Skeletal muscle tissue (tissue), 4 donors: ENCODE results near the gene DDX41. TPM values are rescaled to one million over a fixed set of nuclear protein-coding genes. Genes with fewer than 3 reads are reported as not detected.

Experiments
- H3K27ac ChIP-seq: one replicate; pipeline ENCODE4 v1.7.0; 2013; ENCODE audit warnings: mild to moderate bottlenecking, low read depth, low read length, inconsistent platforms
- H3K27me3 ChIP-seq, 3 donors: one replicate each; pipeline ENCODE4 v1.7.0; 2013; ENCODE audit warnings: low read length in 3 of 3; ENCODE audit not compliant: control insufficient read depth in 3 of 3, insufficient read depth in 3 of 3
- H3K36me3 ChIP-seq, 3 donors: one replicate each; pipeline ENCODE4 v1.7.0; 2013; ENCODE audit warnings: low read length in 3 of 3; ENCODE audit not compliant: control insufficient read depth in 3 of 3, insufficient read depth in 3 of 3
- H3K4me1 ChIP-seq, 3 donors: one replicate each; pipeline ENCODE4 v1.7.0; 2013; ENCODE audit warnings: low read length in 3 of 3, mild to moderate bottlenecking in 3 of 3; ENCODE audit not compliant: control insufficient read depth in 3 of 3, insufficient read depth in 3 of 3
- H3K4me3 ChIP-seq, 3 donors: one replicate each; pipeline ENCODE4 v1.7.0; 2013; ENCODE audit warnings: low read length in 3 of 3
- H3K9ac ChIP-seq, 3 donors: one replicate each; pipeline ENCODE4 v1.7.0; 2013; ENCODE audit warnings: low read length in 3 of 3, mild to moderate bottlenecking in 3 of 3, moderate library complexity in 2 of 3, low read depth in 1 of 3
- H3K9me3 ChIP-seq, 3 donors: one replicate each; pipeline ENCODE4 v1.7.0; 2013; ENCODE audit warnings: low read length in 3 of 3; ENCODE audit not compliant: control insufficient read depth in 3 of 3
- total RNA-seq: library from RNA; depleted of rRNA; stranded (reverse); fragments of >200 nt; gene quantifications from one replicate; pipeline ENCODE4 v1.2.3, GENCODE V29; 2014
- donor health status: Osteomylitis.

Gene DDX41
- total RNA-seq, 1 donor from 2014 or later, result 33.9 TPM

- H3K36me3 ChIP-seq, result peaks cover 75 to 82% (median 76%) of the 10 kb centered on the region in 3 donors
Observed at GRCh38 chr5:177527595-177527994, 10.8 kb upstream of the DDX41 start.

GRCh38 chr5:177526791-177527190 is 10.0 kb upstream of the DDX41 start:
- no peaks in the 10 kb centered on the region for H3K9me3 ChIP-seq
- peaks cover 68 to 79% (median 73%) of the 10 kb centered on the region in 3 donors for H3K36me3 ChIP-seq
- peaks cover 22 to 60% (median 54%) of the 10 kb centered on the region in 3 donors for H3K4me1 ChIP-seq
- H3K9ac ChIP-seq, result no peak overlapping the region
- peak overlapping the region; percentile 68 for H3K27ac ChIP-seq
- no peaks in the 10 kb centered on the region for H3K27me3 ChIP-seq
- no peak overlapping the region for H3K4me3 ChIP-seq

More at GRCh38 chr5:177527595-177527994, 10.8 kb upstream of the DDX41 start:
- H3K4me1 ChIP-seq, result peaks cover 22 to 62% (median 54%) of the 10 kb centered on the region in 3 donors
- no peaks in the 10 kb centered on the region for H3K27me3 ChIP-seq
- no peaks in the 10 kb centered on the region for H3K9me3 ChIP-seq
- no peak overlapping the region for H3K4me3 ChIP-seq
- no peak overlapping the region for H3K9ac ChIP-seq
- no peak overlapping the region for H3K27ac ChIP-seq

GRCh38 chr5:177526191-177526590 is 9.4 kb upstream of the DDX41 start:
- H3K36me3 ChIP-seq, result peaks cover 73 to 81% (median 74%) of the 10 kb centered on the region in 3 donors
- no peak overlapping the region for H3K4me3 ChIP-seq
- peaks cover 22 to 65% (median 54%) of the 10 kb centered on the region in 3 donors for H3K4me1 ChIP-seq
- H3K9me3 ChIP-seq, result no peaks in the 10 kb centered on the region
- peak overlapping the region in 2 of 3 donors; percentile 16 to 64 for H3K9ac ChIP-seq
- H3K27ac ChIP-seq, result peak overlapping the region; percentile 68
- H3K27me3 ChIP-seq, result no peaks in the 10 kb centered on the region

- Histone ChIP-seq H3K4me1 (peaks cover 22 to 60% (median 47%) of the 10 kb centered on the region in 3 donors), H3K9ac (peak overlapping the region; percentile 4 to 64 (median 59)), H3K36me3 (peaks cover 72 to 81% (median 74%) of the 10 kb centered on the region in 3 donors), H3K27ac (peak overlapping the region; percentile 68), H3K27me3 (no peaks in the 10 kb centered on the region), H3K4me3 (no peak overlapping the region), H3K9me3 (no peaks in the 10 kb centered on the region)
Observed at GRCh38 chr5:177524941-177525655, 8.3 kb upstream of the DDX41 start.

GRCh38 chr5:177524539-177524900 is 7.8 kb upstream of the DDX41 start:
- Histone ChIP-seq H3K4me1 (peaks cover 22 to 63% (median 42%) of the 10 kb centered on the region in 3 donors), H3K36me3 (peaks cover 72 to 80% (median 74%) of the 10 kb centered on the region in 3 donors), H3K27me3 (no peaks in the 10 kb centered on the region), H3K9me3 (no peaks in the 10 kb centered on the region), H3K4me3 (no peak overlapping the region), H3K9ac (peak overlapping the region; percentile 4 to 64 (median 59)), H3K27ac (peak overlapping the region; percentile 68)

DNA sequence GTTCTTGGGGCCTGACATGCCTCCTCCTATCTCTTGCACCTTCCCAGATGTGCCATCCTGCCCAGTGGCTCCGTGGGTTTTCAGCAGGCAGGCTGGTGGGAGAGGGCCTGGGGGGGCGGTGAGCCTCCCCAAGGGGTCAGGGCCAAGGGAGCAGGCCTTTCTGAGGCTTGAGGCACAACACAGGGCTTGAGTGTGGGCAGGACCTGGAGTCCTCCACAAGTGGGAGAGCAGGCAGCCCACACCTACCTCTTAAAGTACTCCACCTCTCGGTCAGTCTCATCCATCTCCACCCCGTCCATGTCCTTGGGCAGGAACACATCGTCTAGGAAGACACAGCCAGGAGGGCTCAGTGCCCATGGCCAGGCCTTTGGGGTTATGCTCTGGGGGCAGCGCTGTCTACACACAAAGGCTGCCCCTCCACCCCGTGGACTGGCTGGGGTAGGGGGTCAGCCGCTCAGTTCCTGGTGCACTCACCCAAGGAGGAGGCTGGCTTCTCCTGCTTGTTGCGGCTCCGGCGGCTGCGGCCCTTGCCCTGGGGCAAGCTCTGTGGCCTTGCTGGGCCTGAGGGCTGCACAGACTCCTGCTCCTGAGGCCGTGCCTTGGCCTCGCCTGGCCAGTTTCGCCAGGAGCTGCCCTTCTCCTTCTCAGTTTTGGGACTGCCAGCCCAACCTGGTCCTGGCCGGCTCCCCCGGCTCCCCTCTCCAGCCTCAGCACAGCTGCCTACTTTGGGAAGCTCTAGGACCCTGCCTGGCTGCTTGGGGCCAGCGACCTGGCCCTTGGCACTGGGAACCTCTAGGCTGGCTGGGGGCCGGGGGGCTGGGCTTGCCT is 7.2 kb upstream of the DDX41 start:
- Histone ChIP-seq H3K4me3 (no peak overlapping the region), H3K27me3 (no peaks in the 10 kb centered on the region), H3K9me3 (no peaks in the 10 kb centered on the region), H3K27ac (peak overlapping the region; percentile 68), H3K4me1 (peaks cover 23 to 69% (median 39%) of the 10 kb centered on the region in 3 donors), H3K36me3 (peaks cover 72 to 79% (median 73%) of the 10 kb centered on the region in 3 donors), H3K9ac (peak overlapping the region; percentile 4 to 59 (median 33))

DNA sequence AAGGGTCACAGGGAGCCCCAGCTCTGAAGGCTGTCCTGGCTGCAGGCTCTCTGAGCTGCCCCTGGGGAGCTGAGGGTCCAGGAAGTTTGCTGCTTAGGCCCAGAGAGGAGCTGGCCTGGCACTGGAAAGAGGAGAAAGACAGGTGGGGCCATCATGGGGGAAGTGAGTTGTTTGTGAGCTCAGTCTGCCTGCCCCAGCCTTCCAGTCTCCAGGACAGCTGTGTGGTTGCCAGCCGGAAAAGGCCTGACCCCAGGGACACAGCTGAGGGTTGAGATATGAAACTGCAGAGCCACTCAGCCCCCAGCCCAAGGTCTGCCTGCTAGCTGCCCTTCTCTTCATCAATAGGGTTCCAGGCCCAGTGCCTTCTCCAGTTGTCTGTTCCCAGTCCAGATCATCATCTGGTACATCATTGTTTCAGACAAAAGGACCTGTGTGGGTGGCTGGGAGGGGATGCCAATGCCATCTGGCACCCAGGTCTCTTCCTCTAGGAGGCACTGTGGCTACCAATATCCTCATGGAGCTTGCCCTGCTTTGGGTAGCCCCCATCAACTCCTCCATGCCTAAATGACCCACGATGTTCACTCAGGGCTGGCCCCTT is 4.3 kb upstream of the DDX41 start:
- peaks cover 46 to 54% (median 52%) of the 10 kb centered on the region in 3 donors for H3K36me3 ChIP-seq
- no peak overlapping the region for H3K9ac ChIP-seq
- no peaks in the 10 kb centered on the region for H3K9me3 ChIP-seq
- no peaks in the 10 kb centered on the region for H3K27me3 ChIP-seq
- H3K27ac ChIP-seq, result no peak overlapping the region
- H3K4me3 ChIP-seq, result no peak overlapping the region
- H3K4me1 ChIP-seq, result peaks cover 25 to 54% (median 26%) of the 10 kb centered on the region in 3 donors

DNA sequence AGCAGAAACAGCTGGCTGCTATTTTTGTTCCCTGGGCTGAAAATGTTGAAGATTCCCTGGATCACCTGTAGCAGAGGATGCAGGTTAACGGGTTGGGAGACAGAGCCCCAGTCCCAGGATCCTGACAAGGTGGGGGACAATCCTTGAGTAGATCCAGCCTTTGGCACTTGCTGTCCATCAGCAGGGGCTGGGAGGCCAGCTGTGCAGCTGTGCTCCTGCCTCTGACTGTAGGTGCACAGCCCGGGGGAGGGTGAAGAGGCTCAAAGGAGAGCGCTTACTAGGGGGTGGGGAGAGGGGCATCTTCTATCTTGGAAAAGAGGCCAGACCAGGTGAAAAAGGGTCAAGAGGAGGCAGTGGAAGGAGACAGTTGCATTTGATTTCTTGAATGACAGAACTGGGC is 3.5 kb upstream of the DDX41 start:
- Histone ChIP-seq H3K27ac (no peak overlapping the region), H3K9ac (peak overlapping the region in 1 of 3 donors; percentile 3), H3K4me1 (peaks cover 26 to 54% (median 26%) of the 10 kb centered on the region in 3 donors), H3K4me3 (no peak overlapping the region), H3K36me3 (peaks cover 46 to 54% (median 54%) of the 10 kb centered on the region in 3 donors), H3K9me3 (no peaks in the 10 kb centered on the region), H3K27me3 (no peaks in the 10 kb centered on the region)

- Histone ChIP-seq H3K36me3 (peaks cover 51 to 55% (median 55%) of the 10 kb centered on the region in 3 donors), H3K4me3 (no peak overlapping the region), H3K27ac (peak overlapping the region; percentile 5), H3K9me3 (no peaks in the 10 kb centered on the region), H3K4me1 (peaks cover 20 to 54% (median 25%) of the 10 kb centered on the region in 3 donors), H3K9ac (peak overlapping the region in 1 of 3 donors; percentile 3), H3K27me3 (no peaks in the 10 kb centered on the region)
Observed at GRCh38 chr5:177519463-177520235, 2.9 kb upstream of the DDX41 start.
